GM21526 (cell line): ENCODE results near the gene PRG3.
"Not testable (repeated sequence)": the region's sequence is repeated elsewhere in the genome, so short reads cannot be mapped to it uniquely, and the experiment has no call there.

Experiments used
- ATAC-seq: cut with Tn5 transposase; IDR thresholded peaks from one replicate; pipeline ENCODE4 v1.9.1; 2021; ENCODE audit warnings: moderate library complexity; ENCODE audit not compliant: unreplicated experiment, low FRiP score

PRG3 gene

GRCh38 chr11:57409321-57410100 lies 28.6 kb upstream of the PRG3 start:
- ATAC-seq, result no peak

- no peak for ATAC-seq
These were observed 27.8 kb upstream of the PRG3 start for GRCh38 chr11:57408771-57409170.

DNA sequence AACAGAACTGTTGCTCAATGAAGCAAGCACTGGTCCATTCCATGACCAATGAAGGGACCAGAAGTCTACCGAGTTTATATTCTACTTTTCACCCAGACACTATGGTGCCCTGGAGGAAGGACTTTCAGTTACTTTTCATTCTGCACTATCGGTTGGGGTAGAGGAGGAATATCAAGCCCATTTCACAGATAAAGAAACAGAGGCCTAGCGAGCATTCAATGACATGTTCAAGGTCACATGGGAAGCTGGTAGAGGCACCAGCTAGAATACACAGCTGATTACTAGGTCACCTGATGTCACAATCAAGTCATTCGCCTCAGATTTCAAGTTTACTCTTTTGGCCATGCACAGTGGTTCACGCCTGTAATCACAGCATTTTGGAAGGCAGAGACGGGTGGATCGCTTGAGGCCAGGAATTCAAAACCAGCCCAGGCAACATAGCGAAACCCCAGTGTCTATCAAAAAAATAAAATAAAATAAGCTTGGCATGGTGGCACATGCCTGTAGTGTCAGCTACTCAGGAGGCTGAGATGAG lies 27.1 kb upstream of the PRG3 start:
- no peak for ATAC-seq

GRCh38 chr11:57407010-57407920 lies 26.3 kb upstream of the PRG3 start:
- no peak for ATAC-seq

DNA sequence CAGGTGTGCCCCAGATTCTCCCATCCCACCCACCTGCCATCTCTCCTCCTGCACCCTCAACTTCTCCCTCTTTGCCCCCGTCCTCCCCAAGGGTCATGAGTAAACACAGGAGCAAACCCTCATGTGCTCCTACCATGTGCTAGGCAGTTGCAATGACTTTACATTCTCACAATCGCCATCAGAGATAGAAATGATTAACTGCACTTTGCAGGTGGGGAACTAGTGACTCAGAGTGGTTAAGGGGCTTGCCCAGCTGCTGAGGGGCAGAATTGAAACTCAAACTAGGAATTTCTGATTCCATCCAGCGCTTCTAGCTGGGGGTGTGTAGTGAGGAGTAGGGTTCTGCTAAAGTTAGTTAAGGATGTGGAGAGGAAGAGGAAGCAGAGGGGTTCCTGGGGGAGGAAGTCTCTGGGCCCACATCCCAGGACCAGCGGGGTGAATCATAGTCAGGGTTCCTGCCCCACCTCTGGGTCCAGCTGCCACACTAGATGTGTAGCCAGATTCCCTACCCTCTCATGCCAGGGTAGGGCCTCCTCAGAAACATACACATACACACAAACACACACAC lies 25.5 kb upstream of the PRG3 start:
- no peak for ATAC-seq

- ATAC-seq, result no peak
These were observed 24.4 kb upstream of the PRG3 start for GRCh38 chr11:57405271-57405860.

DNA sequence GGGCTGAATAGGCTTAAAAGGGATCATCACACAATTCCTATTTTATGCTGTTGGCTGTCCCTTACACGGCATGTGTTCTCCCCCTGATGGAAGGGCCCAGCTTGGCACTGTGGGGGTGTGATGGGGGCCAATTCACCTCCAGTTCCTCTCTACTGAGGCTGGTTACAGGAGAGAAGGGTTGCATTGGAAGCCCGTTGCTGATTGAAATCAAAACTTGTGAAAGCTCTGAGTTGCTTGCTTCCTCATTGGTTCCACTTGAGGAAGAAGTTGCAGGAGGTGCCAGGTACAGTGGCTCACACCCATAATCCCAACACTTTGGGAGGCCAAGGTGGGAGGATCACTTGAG lies 22.8 kb upstream of the PRG3 start:
- ATAC-seq, result no peak

DNA sequence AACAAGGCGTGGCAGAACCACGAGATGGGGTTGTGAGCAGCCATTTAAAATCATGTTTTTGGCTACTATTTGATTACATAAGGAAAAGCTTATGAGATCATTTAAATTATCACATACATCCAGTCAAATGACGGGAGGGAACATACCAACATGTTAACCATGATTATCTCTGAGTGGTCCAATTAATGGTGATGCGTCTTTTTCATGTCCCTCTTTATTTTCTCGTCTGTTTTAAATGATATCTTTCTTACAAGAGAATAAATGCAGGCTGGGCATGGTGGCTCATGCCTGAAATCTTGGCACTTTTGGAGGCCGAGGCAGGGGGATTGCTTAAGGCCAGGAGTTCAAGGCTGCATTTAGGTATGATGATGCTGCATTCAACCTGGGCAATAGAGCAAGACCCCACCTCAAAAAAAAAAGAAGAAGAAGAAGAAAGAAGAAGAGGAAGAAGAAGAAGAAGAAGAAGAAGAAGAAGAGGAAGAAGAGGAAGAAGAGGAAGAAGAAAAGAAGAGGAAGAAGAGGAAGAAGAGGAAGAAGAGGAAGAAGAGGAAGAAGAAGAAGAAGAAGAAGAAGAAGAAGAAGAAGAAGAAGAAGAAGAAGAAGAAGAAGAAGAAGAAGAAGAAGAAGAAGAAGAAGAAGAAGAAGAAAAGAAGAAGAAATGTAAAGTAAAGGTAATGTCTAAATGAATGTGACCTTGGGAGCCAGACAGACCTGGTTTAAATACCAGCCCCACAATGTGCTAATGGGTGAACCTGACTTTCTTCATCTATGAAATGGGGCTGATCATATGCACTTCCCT lies 22.3 kb upstream of the PRG3 start:
- not testable (repeated sequence) for ATAC-seq

DNA sequence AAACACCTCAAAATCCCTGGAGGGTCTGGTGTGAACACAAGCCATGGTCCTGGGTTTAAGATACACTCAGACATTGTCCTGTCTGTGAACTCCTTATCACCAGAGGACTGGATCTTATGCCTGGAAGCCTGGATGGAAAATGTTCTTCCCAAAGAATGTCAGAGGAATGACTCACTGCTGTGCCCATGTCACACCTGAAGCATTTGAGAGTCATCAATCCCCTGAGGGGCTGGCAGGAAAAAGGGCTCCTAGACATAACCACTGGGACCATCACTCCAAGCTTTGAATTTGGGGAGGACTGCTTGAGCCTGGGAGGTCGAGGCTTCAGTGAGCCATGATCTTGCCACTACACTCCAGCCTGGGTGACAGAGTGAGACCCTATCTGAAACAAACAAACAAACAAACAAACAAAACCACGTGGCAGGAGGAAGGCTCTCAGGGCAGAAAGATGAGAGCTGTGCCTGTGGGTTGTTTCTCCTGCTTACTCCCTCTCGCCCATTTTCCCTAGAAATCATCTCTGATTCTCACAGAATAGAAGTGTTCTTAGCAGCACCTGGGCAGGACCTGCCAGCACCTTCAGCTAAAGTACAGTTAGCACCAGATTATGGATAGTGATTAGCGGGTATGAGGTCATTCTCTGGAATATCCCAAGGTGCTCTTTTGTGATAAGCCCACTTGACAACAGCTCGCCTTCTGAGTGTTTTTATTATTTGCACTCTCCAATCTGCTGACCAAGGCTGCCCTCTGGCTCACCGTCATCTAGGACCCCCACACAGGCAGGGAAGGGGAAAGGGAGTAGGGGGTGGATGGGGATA lies 21.4 kb upstream of the PRG3 start:
- no peak for ATAC-seq

- no peak for ATAC-seq
These were observed 19.1 kb upstream of the PRG3 start for GRCh38 chr11:57399972-57400578.

GRCh38 chr11:57399221-57399620 lies 18.3 kb upstream of the PRG3 start:
- no peak for ATAC-seq

GRCh38 chr11:57397394-57397990 lies 16.5 kb upstream of the PRG3 start:
- no peak for ATAC-seq

DNA sequence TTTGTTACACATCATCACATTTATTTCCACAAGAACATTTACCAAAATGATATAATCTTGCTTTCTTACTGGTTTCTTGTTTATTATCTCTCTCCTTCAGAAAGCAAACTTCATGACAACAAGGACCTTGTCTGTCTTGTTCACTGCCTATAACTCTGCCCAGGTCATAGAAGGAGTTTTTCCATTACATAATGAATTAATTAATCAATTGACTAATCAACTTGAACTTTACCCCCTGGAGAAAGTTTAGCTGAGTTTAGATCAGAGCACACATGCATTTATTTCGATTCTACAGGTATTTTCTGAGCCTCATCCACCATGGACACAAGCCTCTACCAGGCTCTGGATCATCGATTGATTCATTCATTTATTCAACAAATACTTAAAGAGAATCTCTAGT lies 15.8 kb upstream of the PRG3 start:
- no peak for ATAC-seq

DNA sequence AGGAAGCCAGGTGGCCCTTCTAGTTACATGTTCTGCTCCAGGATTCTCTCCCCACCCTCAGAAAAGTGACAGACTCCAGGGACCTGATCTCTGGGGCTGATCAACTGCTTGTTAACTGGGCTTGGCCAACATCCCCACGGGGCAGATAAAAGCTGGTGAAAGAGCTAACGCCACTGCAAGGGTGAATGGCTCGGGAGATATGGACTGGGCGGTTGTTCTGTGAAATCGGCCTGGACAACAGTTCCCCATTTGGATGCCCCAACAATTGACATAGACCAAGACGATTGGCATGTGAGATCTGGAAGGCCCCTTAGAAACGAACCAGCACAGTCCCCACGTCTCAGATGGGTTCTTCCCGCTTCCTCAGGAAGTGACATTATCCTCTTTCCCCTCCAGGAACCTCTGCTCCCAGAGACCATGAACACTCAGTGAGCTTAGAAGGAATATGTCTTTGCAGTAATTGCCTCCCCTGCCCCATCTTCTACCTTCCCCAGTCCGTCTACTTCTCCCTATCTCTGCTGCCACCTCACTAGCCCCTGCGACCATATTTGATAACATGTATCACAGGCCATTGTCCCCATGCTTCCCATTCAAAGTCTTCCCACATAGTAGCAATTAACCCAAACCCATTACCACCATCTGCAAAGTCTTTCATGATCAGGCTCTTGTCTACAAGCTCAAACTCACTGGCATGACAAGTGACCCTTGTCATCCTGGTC lies 15.1 kb upstream of the PRG3 start:
- ATAC-seq, result no peak

- ATAC-seq, result no peak
These were observed 13.4 kb upstream of the PRG3 start for GRCh38 chr11:57394203-57394965.

DNA sequence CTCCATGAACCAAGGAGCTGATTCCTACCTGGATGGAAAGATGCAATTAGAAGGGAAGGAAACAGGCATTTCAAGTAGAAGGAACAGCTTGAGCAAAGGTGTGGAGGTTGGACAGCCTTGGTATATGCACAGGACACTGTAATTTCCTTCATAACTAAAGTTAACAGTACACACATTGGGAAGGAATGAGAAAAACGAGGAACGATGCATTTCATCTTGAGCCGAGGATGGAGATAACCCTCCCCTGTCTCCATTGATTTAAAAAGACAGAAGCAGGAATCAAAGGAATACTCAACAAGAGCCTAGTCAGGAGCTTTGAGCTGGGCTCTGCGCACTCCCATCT lies 11.8 kb upstream of the PRG3 start:
- ATAC-seq, result no peak

DNA sequence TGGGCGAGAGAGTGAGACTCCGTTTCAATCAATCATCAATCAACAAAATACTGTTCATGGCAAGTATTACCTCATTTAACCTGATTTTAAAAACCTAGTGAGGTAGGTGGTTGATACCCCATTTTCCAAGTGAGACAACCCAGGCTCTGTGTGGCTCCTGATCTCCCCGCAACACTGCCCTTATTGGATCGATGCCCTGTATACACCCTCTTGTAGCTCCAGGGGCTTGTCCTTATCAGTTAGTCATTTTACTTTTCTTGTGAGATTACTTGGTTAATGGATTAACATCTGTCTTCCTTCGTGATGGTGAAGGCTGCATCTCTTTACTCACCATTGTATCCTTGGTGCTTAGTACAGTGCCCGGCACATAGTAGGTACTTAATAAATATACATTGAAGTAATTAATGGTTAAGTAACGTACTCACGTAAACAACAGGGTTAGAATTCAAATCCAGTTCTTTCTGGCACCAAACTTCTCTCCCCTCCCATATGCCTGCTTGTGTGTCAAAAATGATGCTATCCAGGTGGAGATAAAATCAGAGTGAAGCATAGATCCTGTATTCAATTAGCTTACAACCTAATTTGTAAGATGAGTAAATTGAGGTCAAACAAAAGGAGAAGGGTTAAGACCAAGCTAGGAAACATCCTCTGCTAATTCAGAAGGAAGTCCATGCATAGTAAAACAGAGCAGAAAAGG lies 11.3 kb upstream of the PRG3 start:
- no peak for ATAC-seq
